ENCODE results near the gene LBX2. TPM values are rescaled to one million over a fixed set of nuclear protein-coding genes. Genes with fewer than 3 reads are reported as not detected.

LBX2 gene
- total RNA-seq, 2 experiments from 2014 or later: 0.36 to 0.51 TPM

- POLR2A ChIA-PET: no interaction called here
- CTCF ChIA-PET: interaction anchor here (0.7 kb wide), 1 partner anchor 11 kb away, joined by 3 read pairs; no protein-coding TSS in a partner anchor
Observed at GRCh38 chr2:74450570-74451190, 48.7 kb downstream of the LBX2 start.

DNA sequence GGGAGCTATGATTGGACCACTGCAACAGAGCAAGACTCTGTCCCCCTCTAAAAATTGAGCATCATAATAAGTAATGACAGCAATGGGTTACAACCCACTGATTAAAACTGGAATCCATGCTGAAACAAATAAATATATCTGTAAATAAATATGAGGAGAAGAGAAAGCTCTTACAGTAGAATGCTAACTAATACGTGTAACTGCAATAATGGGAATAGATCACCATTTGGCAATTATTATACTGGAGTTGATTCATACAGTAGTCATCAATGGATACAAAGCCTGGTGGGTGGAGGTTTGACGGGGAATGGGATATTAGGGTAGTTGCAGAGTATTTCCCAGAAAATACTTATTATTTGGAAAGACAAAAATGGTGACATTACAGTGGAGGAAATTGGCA, 50.6 kb downstream of the LBX2 start:
- ChIA-PET CTCF (no interaction called here), POLR2A (no interaction called here)

Other genes with a start within 250 kb of the LBX2 start
- gene SLC4A5, start 156.2 kb downstream of the LBX2 start, total RNA-seq: 1 to 10 TPM; 1.2 to 1.6 TPM
- gene DCTN1, start 119.3 kb downstream of the LBX2 start, total RNA-seq: 100 to 1,000 TPM in 1 of 2 experiments, 10 to 100 TPM in 1; 92.9 to 102 TPM
- gene C2orf81, start 78.0 kb downstream of the LBX2 start, total RNA-seq: 1 to 10 TPM; 3.1 to 3.8 TPM
- gene WDR54, start 77.9 kb downstream of the LBX2 start, total RNA-seq: 100 to 1,000 TPM; 101 to 102 TPM
- 1 to 10 TPM; 1.2 to 1.6 TPM for gene RTKN, start 57.7 kb downstream of the LBX2 start, total RNA-seq
- 10 to 100 TPM; 40.4 to 41.1 TPM for gene INO80B, start 44.5 kb downstream of the LBX2 start, total RNA-seq
- gene WBP1, start 41.2 kb downstream of the LBX2 start, total RNA-seq: 10 to 100 TPM; 24.9 to 28.7 TPM
- 10 to 100 TPM; 82.6 to 83.9 TPM for gene MOGS, start 34.2 kb downstream of the LBX2 start, total RNA-seq
- 100 to 1,000 TPM; 116 to 120 TPM for gene MRPL53, start 26.9 kb downstream of the LBX2 start, total RNA-seq
- gene CCDC142, start 16.6 kb downstream of the LBX2 start, total RNA-seq: 10 to 100 TPM; 18.9 to 20.2 TPM
- 10 to 100 TPM; 22.9 to 23.5 TPM for gene TTC31, start 16.5 kb downstream of the LBX2 start, total RNA-seq
- 10 to 100 TPM; 23.8 to 26.1 TPM for gene PCGF1, start 8.1 kb upstream of the LBX2 start, total RNA-seq
- gene TLX2, start 14.8 kb upstream of the LBX2 start, total RNA-seq: under 1 TPM; 0.25 TPM
- gene DQX1, start 26.6 kb upstream of the LBX2 start, total RNA-seq: under 1 TPM; 0.75 to 0.91 TPM
- 100 to 1,000 TPM; 200 to 208 TPM for gene AUP1, start 30.1 kb upstream of the LBX2 start, total RNA-seq
- 10 to 100 TPM; 77.0 to 79.0 TPM for gene HTRA2, start 30.3 kb upstream of the LBX2 start, total RNA-seq
- 1 to 10 TPM; 1.4 to 1.6 TPM for gene LOXL3, start 54.3 kb upstream of the LBX2 start, total RNA-seq
- gene DOK1, start 55.1 kb upstream of the LBX2 start, total RNA-seq: 10 to 100 TPM; 22.5 to 22.7 TPM
- gene M1AP, start 148.7 kb upstream of the LBX2 start, total RNA-seq: not detected
- gene SEMA4F, start 154.6 kb upstream of the LBX2 start, total RNA-seq: 1 to 10 TPM; 5.2 to 5.9 TPM

All from activated CD8-positive, alpha-beta memory T cell treated with anti-CD3 and anti-CD28 coated beads for 36 hours (primary cell).